A204.1 (cell line): ENCODE results near the gene FIP1L1.
"Not testable (repeated sequence)": the region's sequence is repeated elsewhere in the genome, so short reads cannot be mapped to it uniquely, and the experiment has no call there.

ENCODE experiments used
- FAIRE-seq: peaks from 2 replicates; lab custom pipeline; 2012; peaks lifted over from hg19 to GRCh38; lab: Jason Lieb, UNC

The FIP1L1 gene

GRCh38 chr4:53376900-53377299 is 541 bp upstream of the FIP1L1 start:
- FAIRE-seq = no peak

DNA sequence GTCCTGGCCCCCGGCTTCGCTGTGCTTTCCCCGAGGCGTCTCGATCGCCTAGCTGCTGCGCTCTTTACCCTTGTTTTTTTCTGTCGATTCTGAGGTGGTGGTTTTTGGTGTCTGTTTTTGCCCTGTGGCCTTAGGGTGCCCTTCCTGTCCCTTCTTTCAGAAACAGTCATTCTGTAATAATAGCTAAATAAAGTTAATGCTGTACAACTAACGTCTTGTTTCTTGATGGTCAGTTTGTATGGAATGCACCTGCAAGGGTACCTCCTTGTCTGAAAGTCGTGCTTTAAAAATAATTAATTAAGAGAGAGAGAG is 686 bp downstream of the FIP1L1 start:
- FAIRE-seq = no peak

GRCh38 chr4:53380221-53380620 is 2.8 kb downstream of the FIP1L1 start:
- no peak for FAIRE-seq

GRCh38 chr4:53409479-53409878 is 32.0 kb downstream of the FIP1L1 start:
- FAIRE-seq = not testable (repeated sequence)

DNA sequence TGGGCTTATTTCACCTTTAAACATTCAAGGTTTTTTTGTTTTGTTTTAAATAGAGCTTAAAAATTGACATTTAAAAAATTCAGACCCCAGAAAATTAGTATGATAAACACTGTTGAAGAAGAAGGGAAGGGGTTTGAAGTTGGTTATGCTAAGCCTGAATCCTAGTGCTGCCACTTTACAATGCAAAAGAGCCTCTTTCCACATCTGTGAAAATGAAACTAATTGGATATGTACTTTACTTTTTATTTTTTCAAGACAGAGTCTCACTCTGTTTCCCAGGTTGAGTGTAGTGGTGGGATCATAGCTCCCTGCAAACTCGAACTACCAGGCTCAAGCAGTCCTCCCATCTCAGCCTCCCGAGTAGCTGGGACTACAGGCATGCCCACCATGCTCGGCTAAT is 41.8 kb downstream of the FIP1L1 start:
- FAIRE-seq = no peak

DNA sequence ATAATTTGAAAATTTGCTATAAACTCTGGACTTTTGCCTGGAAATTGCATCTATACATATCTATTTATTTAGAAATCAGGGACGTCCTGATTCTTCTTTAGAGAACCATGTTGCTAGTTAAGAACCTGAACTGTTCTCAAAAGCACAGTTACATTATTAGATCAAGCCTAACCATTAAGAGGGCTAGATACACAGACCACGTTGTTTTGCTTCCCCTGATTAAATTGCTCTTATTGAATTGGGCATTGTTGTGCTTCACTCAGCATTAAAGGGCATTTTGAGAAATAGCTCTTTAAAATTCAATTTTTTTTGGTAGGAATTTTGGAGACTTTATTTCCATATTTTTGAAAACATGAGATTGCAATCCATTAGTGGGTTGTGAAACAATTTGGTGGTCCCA is 44.4 kb downstream of the FIP1L1 start:
- no peak for FAIRE-seq

DNA sequence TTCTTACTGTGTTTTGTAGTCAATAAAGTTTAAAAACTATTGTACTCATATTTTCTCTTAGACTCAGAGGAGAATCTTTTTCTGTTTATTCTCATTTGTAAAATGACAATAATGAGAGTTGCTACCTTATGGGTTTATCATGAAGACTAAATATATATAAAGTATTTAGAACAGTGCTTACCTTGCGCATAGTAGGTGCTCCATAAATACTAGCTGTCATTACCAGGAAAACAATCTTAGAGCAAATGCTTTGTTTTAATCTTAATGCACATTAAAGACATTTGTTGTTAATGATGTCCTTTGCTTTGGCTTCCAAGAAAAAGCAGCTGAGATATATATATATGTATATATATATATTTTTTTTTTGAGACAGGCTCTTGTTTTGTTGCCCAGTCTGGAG is 44.9 kb downstream of the FIP1L1 start:
- no peak for FAIRE-seq

DNA sequence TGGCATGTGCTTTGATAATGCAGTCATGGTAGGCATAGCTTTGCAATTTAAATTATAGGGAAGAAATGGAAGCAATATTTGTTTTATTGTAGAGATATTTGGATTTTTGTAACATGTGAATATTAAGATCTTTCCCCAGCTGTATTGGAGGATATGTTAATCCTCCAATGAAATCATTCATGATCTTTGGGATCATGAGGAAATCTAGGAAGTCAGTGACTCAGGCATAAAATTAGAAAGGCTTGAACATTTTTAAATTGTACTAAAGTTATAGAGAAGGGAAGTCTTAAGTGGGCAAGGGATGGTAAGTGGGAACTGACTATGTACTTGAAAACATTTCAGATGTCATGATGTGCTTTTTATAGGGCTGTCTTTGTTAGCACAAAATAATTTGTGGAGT is 46.8 kb downstream of the FIP1L1 start:
- no peak for FAIRE-seq

DNA sequence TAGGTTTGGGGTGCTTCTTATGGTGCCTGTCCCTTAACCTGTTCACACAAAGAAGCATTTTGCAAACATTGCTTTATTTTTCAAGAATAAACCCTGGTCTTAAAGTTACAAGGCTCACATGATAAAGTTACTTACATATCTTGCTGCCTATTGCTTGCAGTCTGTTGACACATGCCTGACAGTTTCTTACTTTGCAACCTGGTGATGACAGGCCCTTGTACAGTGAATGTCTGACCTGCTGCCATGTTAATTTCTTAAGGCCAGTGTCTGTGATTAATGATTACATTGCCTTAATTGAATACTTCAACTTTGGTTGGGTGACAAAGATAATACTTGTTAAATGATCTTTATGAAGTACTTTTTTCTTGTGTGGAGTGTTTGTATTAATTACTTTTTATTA is 49.9 kb downstream of the FIP1L1 start:
- FAIRE-seq = no peak

- no peak for FAIRE-seq
These were observed 53.6 kb downstream of the FIP1L1 start for GRCh38 chr4:53431052-53431451.

DNA sequence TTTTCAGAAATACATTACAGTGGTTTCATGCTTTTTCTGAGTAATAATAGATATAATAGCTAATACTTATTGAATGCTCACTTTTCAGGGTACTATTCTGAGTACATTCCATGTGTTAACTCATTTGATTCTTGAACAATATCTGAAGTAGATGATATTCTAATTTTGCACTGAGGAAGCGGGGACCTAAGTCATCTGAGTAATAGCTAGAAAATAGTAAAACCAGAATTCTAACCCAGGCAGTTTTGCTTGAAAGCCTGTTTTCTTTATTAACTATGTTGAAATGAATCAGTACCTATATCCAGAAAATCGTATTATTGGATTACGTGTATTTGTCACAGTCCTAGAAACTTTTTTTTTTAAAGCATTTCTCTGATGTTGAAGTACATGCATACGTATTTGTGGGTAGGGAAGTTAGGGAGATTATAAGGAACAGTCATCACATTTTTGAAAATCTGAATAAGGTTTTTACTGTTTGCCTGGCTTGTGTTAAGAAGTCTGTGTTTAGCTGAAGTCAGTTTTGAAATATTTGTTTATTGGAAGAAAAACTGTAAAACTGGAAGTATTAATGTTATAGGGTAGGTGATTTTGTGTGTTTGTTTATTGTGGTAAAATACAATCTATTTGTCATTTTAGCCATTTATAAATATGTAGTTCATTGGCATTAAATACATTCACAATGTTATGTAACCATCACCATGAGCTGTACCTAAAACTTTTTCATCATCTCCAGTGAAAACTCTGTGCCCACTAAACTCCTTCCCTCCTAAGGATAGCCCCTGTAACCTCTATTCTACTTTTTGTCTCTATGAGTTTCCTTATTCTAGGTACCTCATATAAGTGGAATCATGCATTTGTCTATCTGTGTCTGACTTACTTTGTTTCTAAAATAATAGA is 55.3 kb downstream of the FIP1L1 start:
- FAIRE-seq = no peak

DNA sequence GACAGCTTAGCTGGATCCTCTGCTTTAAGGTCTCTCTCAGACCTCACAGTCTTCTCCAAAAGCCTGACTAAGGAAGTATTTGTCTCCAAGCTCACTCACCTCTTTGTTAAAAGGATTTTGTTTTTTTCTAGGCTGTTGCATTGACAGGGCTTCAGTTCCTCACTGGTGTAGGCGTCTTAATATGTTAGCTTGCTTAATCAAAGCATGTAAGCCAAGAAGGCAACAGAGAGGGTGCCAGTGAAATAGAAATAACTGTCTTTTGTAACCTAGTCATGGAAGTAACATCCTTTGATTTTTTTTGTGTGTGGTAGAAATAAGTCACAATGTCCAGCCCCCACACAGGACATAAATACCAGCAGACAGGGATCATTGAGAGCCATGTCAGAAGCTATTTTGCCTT is 58.8 kb downstream of the FIP1L1 start:
- no peak for FAIRE-seq

DNA sequence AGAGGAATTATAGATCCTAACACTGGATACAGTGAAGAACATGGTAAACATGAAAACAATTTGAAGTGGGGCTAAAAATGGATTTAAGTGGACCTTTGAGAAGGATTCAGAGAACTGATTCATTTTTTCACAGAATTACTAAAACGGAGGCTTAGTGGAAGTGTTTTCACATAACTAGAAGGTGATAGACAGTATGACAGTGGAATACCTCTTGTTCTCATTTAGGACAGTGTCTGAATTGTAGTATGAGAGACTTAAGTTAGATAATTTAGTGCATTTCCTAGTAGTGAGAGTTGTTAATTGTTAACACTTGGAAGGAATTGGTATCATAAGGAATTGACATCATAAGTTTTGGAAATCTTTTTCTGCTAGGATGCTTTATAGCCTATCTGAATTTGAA is 64.1 kb downstream of the FIP1L1 start:
- FAIRE-seq = no peak

DNA sequence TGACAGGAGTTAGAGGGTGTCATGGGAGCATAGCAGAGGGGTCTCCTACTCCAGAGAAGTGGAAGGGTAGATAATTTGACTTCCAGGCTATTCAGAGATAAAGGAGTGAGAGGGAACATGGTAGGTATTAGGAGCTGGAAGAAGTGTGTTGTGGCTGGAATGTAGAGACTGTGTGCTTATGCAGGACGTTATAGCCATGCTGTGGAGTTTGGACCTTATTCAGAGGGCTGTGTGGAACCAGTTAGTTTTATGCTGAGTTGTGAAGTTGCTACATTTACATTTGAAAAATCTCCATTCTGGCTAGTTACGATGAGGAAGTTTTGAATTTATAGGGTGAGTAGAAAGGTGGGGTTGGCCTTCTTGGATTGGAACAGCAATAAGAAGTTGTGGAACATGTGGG is 67.5 kb downstream of the FIP1L1 start:
- FAIRE-seq = no peak

GRCh38 chr4:53450773-53451172 is 73.3 kb downstream of the FIP1L1 start:
- no peak for FAIRE-seq

DNA sequence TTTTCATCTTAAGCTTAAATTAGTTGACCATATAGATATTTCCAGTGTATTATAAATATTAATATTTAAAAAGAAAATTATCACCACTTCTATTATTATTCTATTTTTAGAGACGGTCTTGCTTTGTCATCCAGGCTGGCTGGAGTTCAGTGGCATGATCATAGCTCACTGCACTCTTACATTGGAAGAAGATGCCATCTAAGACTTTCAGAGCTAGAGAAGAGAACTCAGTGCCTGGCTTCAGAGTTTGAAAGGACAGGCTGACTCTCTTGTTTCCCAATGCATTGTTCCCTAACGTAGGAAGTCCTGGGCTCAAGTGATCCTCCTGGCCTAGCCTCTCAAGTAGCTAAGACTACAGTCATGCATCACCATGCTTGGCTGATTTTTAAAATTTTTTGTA is 75.9 kb downstream of the FIP1L1 start:
- FAIRE-seq = no peak

GRCh38 chr4:53455766-53456165 is 78.3 kb downstream of the FIP1L1 start:
- no peak for FAIRE-seq

DNA sequence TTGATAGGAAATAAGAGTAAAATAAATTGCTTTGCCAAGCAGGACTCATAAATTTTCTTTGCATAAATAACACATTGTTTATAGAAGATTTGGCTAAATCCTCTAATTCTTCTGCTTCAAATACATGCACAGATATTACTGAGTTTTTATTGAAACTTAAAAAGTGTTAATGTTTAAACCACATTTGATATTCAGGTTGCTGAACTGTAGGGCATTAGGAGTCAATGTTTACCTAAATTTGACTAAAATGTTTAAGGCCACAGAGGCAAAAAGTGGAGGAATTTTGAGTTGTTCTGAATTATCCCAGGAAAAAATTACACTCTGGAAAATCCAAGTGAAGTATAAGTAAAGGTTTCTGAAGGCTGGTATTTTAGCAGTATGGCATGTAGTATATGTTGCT is 78.7 kb downstream of the FIP1L1 start:
- FAIRE-seq = no peak

- FAIRE-seq = no peak
These were observed 82.1 kb downstream of the FIP1L1 start for GRCh38 chr4:53459548-53459947.

GRCh38 chr4:53461244-53461643 is 83.8 kb downstream of the FIP1L1 start:
- no peak for FAIRE-seq

GRCh38 chr4:53463340-53463739 is 85.9 kb downstream of the FIP1L1 start:
- no peak for FAIRE-seq

DNA sequence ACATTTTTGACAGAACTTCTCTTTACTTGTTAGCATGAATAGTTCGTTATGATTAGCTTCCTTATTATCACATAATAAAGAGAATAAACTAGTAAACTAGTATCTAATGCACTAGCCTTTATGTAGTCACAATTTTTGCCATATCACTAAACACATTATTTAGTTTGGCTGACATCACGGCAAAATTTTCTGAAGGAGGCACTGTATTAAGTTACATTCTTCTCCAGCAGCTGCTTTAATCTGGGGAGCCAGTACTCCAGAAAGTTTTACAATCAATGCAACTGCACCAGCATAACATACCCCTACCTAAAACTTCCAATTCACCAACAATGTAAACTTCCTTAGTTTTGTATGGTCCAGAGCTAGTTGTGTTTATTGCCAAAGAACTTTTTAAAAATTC is 87.8 kb downstream of the FIP1L1 start:
- no peak for FAIRE-seq

DNA sequence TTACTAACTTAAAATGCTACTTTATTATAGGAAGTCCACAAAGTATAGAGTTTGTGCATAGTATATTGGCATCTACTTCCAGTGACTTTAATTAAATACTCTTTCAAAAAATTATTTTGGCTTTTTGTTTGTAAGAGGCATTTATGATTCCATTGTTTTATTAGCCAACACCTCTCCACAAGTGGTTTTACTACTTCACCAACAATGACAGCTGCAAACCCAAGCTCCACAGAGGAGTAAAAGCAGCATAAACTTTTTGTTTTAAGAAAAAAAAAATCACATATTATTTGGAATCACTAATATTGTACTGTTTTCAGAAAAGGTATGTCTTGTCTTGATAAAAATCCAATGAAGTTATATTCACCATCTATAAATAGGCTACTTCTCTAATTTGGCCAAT is 88.5 kb downstream of the FIP1L1 start:
- no peak for FAIRE-seq

- FAIRE-seq = not testable (repeated sequence)
These were observed 89.1 kb downstream of the FIP1L1 start for GRCh38 chr4:53466576-53466975.
